A673 (cell line): ENCODE data around the gene KCNQ2.

ENCODE experiments used
- EZH2 ChIP-seq: fragments of 200-600 bp; sonication (generic); IDR thresholded peaks from 2 replicates; pipeline ENCODE4 v1.6.1; 2017; ENCODE audit warnings: borderline replicate concordance, low read depth, mild to moderate bottlenecking, mixed read lengths, antibody characterized with exemption, low read length; ENCODE audit not compliant: poor library complexity, severe bottlenecking
- TF ChIP-seq, protein P1 (sequence below): fragments of 300-800, 200-600 bp; sonication (generic); conservative IDR thresholded peaks from 2 replicates; pipeline ENCODE4 v1.5.1; 2017; ENCODE audit warnings: low read depth, mild to moderate bottlenecking, antibody characterized with exemption, low read length, moderate library complexity, mixed read lengths

DNA sequence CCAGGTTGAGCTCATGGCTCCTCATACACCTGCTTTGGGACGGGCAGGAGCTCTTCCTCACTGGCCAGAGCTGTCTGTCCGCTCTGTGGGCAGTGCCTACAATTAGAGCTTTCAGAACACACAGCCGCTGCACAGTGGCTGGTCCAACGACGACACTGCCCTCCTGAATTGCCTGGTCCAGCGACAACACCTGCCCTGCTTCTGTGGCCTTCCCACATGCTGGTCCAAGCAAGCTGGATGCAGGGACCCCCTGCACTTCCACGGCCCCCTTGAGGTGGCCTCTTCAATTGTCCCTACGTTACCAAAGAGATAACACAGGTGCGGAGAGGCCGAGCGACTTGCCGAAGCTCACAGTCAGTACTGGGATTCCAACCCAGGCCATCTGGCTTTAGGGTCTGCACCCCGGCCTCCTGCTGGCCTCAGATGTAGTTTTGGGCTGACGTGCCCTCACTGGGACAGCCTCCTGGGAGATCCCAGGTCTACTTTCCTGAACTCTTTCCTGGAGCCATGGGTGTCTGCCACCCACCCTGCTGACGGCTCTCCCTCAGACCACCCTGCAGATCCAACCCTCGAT is 109.9 kb downstream of the KCNQ2 start:
- TF ChIP-seq, protein P1, sequence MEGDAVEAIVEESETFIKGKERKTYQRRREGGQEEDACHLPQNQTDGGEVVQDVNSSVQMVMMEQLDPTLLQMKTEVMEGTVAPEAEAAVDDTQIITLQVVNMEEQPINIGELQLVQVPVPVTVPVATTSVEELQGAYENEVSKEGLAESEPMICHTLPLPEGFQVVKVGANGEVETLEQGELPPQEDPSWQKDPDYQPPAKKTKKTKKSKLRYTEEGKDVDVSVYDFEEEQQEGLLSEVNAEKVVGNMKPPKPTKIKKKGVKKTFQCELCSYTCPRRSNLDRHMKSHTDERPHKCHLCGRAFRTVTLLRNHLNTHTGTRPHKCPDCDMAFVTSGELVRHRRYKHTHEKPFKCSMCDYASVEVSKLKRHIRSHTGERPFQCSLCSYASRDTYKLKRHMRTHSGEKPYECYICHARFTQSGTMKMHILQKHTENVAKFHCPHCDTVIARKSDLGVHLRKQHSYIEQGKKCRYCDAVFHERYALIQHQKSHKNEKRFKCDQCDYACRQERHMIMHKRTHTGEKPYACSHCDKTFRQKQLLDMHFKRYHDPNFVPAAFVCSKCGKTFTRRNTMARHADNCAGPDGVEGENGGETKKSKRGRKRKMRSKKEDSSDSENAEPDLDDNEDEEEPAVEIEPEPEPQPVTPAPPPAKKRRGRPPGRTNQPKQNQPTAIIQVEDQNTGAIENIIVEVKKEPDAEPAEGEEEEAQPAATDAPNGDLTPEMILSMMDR = no peak
- no peak for TF ChIP-seq EZH2
